Parathyroid adenoma (tissue), 2 donors: ENCODE results near the gene CENPN.

ENCODE experiments used
- H2AFZ ChIP-seq: fragments of 300-600 bp; sonication (generic); one replicate; pipeline ENCODE4 v1.7.0; 2017; ENCODE audit warnings: antibody characterized with exemption, mild to moderate bottlenecking
- H3K27ac ChIP-seq: fragments of 300-600 bp; sonication (generic); one replicate; pipeline ENCODE4 v1.7.0; 2017
- H3K27me3 ChIP-seq: fragments of 300-600 bp; sonication (generic); one replicate; pipeline ENCODE4 v1.7.0; 2017; ENCODE audit warnings: low read length; ENCODE audit not compliant: control insufficient read depth, insufficient read depth
- H3K36me3 ChIP-seq: fragments of 300-600 bp; sonication (generic); one replicate; pipeline ENCODE4 v1.7.0; 2017; ENCODE audit warnings: low read length; ENCODE audit not compliant: control insufficient read depth, insufficient read depth
- H3K4me1 ChIP-seq: fragments of 300-600 bp; sonication (generic); one replicate; pipeline ENCODE4 v1.7.0; 2017; ENCODE audit warnings: control low read depth
- H3K4me2 ChIP-seq: fragments of 300-600 bp; sonication (generic); one replicate; pipeline ENCODE4 v1.7.0; 2017; ENCODE audit warnings: low read length
- H3K4me3 ChIP-seq: fragments of 300-600 bp; sonication (generic); one replicate; pipeline ENCODE4 v1.7.0; 2017; ENCODE audit warnings: low read depth, low read length
- H3K79me2 ChIP-seq: fragments of 300-600 bp; sonication (generic); one replicate; pipeline ENCODE4 v1.7.0; 2017; ENCODE audit warnings: control low read depth
- H3K9ac ChIP-seq: fragments of 300-600 bp; sonication (generic); one replicate; pipeline ENCODE4 v1.7.0; 2017; ENCODE audit warnings: mild to moderate bottlenecking
- H3K9me3 ChIP-seq: fragments of 300-600 bp; sonication (generic); one replicate; pipeline ENCODE4 v1.7.0; 2017; ENCODE audit warnings: low read length; ENCODE audit not compliant: control insufficient read depth
- TF ChIP-seq, protein P1 (sequence below): fragments of 300-600 bp; sonication (generic); IDR thresholded peaks from one replicate; pipeline ENCODE4 v1.7.0; 2017; ENCODE audit warnings: antibody characterized with exemption, mild to moderate bottlenecking
- donor health status: primary hyperparathyroidism.

CENPN gene

DNA sequence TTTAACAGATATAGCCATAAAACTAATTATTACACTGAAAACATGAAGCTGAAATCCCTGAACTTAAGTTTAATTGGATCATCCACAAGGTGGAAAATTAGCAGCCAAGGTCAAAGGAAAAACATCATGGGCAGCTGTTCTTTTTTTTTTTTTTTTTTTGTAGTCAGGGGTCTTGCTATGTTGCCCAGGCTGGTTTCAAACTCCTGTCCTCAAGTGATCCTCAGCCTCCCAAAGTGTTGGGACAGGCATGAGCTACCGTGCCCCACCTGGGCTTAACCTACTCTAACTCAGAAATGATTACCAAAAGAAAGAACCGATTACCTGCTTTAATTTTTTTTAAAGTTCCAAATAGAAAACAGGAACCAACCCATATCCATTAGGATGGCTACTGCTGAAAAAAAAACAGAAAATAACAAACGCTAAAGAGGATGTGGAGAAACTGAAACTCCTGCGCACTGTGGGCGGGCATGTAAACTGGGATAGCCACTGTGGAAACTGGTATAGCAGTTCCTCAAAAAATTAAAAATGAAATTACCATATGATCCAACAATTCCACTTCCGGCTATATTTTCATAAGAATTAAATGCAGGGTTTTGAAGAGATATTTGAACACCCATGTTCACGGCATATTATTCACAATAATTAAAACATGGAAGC lies 8.9 kb upstream of the CENPN start:
- H3K9ac ChIP-seq, result no peak overlapping the region

GRCh38 chr16:81000873-81001272 lies 6.1 kb upstream of the CENPN start:
- TF ChIP-seq, protein P1, sequence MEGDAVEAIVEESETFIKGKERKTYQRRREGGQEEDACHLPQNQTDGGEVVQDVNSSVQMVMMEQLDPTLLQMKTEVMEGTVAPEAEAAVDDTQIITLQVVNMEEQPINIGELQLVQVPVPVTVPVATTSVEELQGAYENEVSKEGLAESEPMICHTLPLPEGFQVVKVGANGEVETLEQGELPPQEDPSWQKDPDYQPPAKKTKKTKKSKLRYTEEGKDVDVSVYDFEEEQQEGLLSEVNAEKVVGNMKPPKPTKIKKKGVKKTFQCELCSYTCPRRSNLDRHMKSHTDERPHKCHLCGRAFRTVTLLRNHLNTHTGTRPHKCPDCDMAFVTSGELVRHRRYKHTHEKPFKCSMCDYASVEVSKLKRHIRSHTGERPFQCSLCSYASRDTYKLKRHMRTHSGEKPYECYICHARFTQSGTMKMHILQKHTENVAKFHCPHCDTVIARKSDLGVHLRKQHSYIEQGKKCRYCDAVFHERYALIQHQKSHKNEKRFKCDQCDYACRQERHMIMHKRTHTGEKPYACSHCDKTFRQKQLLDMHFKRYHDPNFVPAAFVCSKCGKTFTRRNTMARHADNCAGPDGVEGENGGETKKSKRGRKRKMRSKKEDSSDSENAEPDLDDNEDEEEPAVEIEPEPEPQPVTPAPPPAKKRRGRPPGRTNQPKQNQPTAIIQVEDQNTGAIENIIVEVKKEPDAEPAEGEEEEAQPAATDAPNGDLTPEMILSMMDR, result no peak
- Histone ChIP-seq H3K9ac (no peak overlapping the region), H3K36me3 (no peaks in the 10 kb centered on the region), H2AFZ (no peak overlapping the region), H3K9me3 (no peaks in the 10 kb centered on the region), H3K79me2 (peaks cover 53% of the 10 kb centered on the region), H3K4me1 (peaks cover 4% of the 10 kb centered on the region), H3K27me3 (no peaks in the 10 kb centered on the region), H3K27ac (no peak overlapping the region), H3K4me2 (no peak overlapping the region), H3K4me3 (no peak overlapping the region)

More for the DNA sequence above, 8.9 kb upstream of the CENPN start:
- H3K27ac ChIP-seq, result no peak overlapping the region
- H3K4me1 ChIP-seq, result no peaks in the 10 kb centered on the region
- no peak overlapping the region for H3K4me2 ChIP-seq
- TF ChIP-seq, protein P1, result no peak
- no peaks in the 10 kb centered on the region for H3K27me3 ChIP-seq
- H3K79me2 ChIP-seq, result peaks cover 33% of the 10 kb centered on the region
- H3K4me3 ChIP-seq, result no peak overlapping the region
- H3K9me3 ChIP-seq, result no peaks in the 10 kb centered on the region
- no peaks in the 10 kb centered on the region for H3K36me3 ChIP-seq
- no peak overlapping the region for H2AFZ ChIP-seq

GRCh38 chr16:81001330-81001729 lies 5.7 kb upstream of the CENPN start:
- Histone ChIP-seq H3K79me2 (peaks cover 53% of the 10 kb centered on the region), H3K27ac (no peak overlapping the region), H2AFZ (no peak overlapping the region), H3K27me3 (no peaks in the 10 kb centered on the region), H3K36me3 (no peaks in the 10 kb centered on the region), H3K9me3 (no peaks in the 10 kb centered on the region), H3K9ac (no peak overlapping the region), H3K4me1 (peaks cover 4% of the 10 kb centered on the region), H3K4me2 (no peak overlapping the region), H3K4me3 (no peak overlapping the region)
- TF ChIP-seq, protein P1, result no peak

DNA sequence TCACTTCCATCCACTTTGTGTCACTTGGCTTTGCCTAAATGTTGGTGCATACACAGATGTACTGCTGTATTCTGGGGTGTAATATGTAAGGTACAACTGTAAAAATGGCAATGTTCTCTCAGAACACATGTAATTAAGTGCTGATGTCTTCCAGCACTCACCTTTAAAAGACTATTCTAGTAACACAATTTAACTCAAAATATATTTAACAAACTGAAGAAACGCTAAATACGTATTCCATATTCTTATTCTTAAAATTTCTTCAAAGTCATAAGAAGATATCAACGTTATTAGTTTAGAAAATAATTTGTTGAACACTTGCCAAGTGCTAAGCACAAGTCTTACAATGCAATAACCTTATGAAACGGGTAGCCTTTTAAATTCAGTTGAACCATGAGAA lies 4.0 kb upstream of the CENPN start:
- H2AFZ ChIP-seq, result no peak overlapping the region
- H3K4me3 ChIP-seq, result no peak overlapping the region
- no peaks in the 10 kb centered on the region for H3K9me3 ChIP-seq
- H3K36me3 ChIP-seq, result no peaks in the 10 kb centered on the region
- TF ChIP-seq, protein P1, result no peak
- H3K9ac ChIP-seq, result no peak overlapping the region
- peaks cover 53% of the 10 kb centered on the region for H3K79me2 ChIP-seq
- H3K27ac ChIP-seq, result no peak overlapping the region
- H3K4me1 ChIP-seq, result peaks cover 4% of the 10 kb centered on the region
- H3K4me2 ChIP-seq, result no peak overlapping the region
- H3K27me3 ChIP-seq, result no peaks in the 10 kb centered on the region
